NB4 (cell line): Measurements from ENCODE around the gene WFS1.

ENCODE experiments used
- CTCF ChIP-seq: IDR thresholded peaks from one replicate; pipeline ENCODE4 v1.5.1; 2012; ENCODE audit warnings: low read depth, low read length
- POLR2A ChIP-seq: IDR thresholded peaks from 2 replicates; pipeline ENCODE4 v1.6.1; 2011; ENCODE audit warnings: mild to moderate bottlenecking; ENCODE audit not compliant: insufficient read length; ENCODE audit errors: extremely low read depth

GRCh38 chr4:6328526-6328925 lies 58.9 kb downstream of the WFS1 start:
- TF ChIP-seq CTCF: no peak
- TF ChIP-seq POLR2A: no peak
